ENCODE measurements around the gene PDZK1. TPM values are rescaled to one million over a fixed set of nuclear protein-coding genes. Genes with fewer than 3 reads are reported as not detected.
"Not testable (repeated sequence)": the region's sequence is repeated elsewhere in the genome, so short reads cannot be mapped to it uniquely, and the experiment has no call there.

Gene PDZK1
- polyA plus RNA-seq, 1 donor from 2014 or later, result 0.88 TPM

- H3K79me2 ChIP-seq (replicated peaks; ENCODE audit: insufficient read depth, low read length), result no peaks in the 10 kb centered on the region
- no peak overlapping the region for H3K9ac ChIP-seq (ENCODE audit: low read length)
- no peaks in the 10 kb centered on the region for H3K36me3 ChIP-seq (ENCODE audit: insufficient read depth, low read length)
- no peaks in the 10 kb centered on the region for H3K27me3 ChIP-seq (ENCODE audit: insufficient read depth, low read depth, low read length)
- no peak overlapping the region for H3K4me2 ChIP-seq (ENCODE audit: low read length)
- no peaks in the 10 kb centered on the region for H4K20me1 ChIP-seq (ENCODE audit: insufficient read depth)
- no peaks in the 10 kb centered on the region for H3F3A ChIP-seq (ENCODE audit: insufficient read depth, low read length, poor library complexity, severe bottlenecking)
- H3K9me3 ChIP-seq (ENCODE audit: low read length), result no peaks in the 10 kb centered on the region
- H3K9me2 ChIP-seq (ENCODE audit: insufficient read depth, low read length), result no peaks in the 10 kb centered on the region
- no peak overlapping the region for H2AFZ ChIP-seq (ENCODE audit: low read depth, low read length)
- H3K4me3 ChIP-seq (ENCODE audit: low read length), result no peak overlapping the region
- TF ChIP-seq EP300 (conservative IDR thresholded peaks at IDR 0.05; ENCODE audit: poor library complexity, severe bottlenecking) (no peak), MXI1 (conservative IDR thresholded peaks at IDR 0.05; ENCODE audit: poor library complexity, severe bottlenecking) (no peak), POLR2AphosphoS5 (IDR thresholded peaks at IDR 0.05) (no peak), TAF1 (IDR thresholded peaks at IDR 0.05; ENCODE audit: low read depth) (no peak), CTCF (IDR thresholded peaks at IDR 0.05; ENCODE audit: poor library complexity, severe bottlenecking) (no peak), SMC3 (conservative IDR thresholded peaks at IDR 0.05; ENCODE audit: poor library complexity) (no peak), RAD21 (conservative IDR thresholded peaks at IDR 0.05) (no peak), EZH2 (IDR thresholded peaks at IDR 0.05; ENCODE audit: borderline replicate concordance, insufficient read depth, low read length, poor library complexity, severe bottlenecking) (no peak), REST (IDR thresholded peaks at IDR 0.05; ENCODE audit: borderline replicate concordance) (no peak)
- no peak overlapping the region for H3K27ac ChIP-seq (ENCODE audit: low read length)
Measured at GRCh38 chr1:145688328-145688727, 18.8 kb downstream of the PDZK1 start.

GRCh38 chr1:145686078-145686477, 21.1 kb downstream of the PDZK1 start:
- not testable (repeated sequence) for H3K27ac ChIP-seq (ENCODE audit: low read length); H3K79me2 ChIP-seq (replicated peaks; ENCODE audit: insufficient read depth, low read length); H3K36me3 ChIP-seq (ENCODE audit: insufficient read depth, low read length); H4K20me1 ChIP-seq (ENCODE audit: insufficient read depth); H3K9me2 ChIP-seq (ENCODE audit: insufficient read depth, low read length); H3K4me3 ChIP-seq (ENCODE audit: low read length); H3K27me3 ChIP-seq (ENCODE audit: insufficient read depth, low read depth, low read length); H2AFZ ChIP-seq (ENCODE audit: low read depth, low read length); H3F3A ChIP-seq (ENCODE audit: insufficient read depth, low read length, poor library complexity, severe bottlenecking); H3K9ac ChIP-seq (ENCODE audit: low read length); H3K4me2 ChIP-seq (ENCODE audit: low read length); H3K9me3 ChIP-seq (ENCODE audit: low read length)

- not testable (repeated sequence) for H3K4me2 ChIP-seq (ENCODE audit: low read length); H3K9ac ChIP-seq (ENCODE audit: low read length); H3K36me3 ChIP-seq (ENCODE audit: insufficient read depth, low read length); H3K9me3 ChIP-seq (ENCODE audit: low read length); H2AFZ ChIP-seq (ENCODE audit: low read depth, low read length); H3F3A ChIP-seq (ENCODE audit: insufficient read depth, low read length, poor library complexity, severe bottlenecking); H4K20me1 ChIP-seq (ENCODE audit: insufficient read depth); H3K79me2 ChIP-seq (replicated peaks; ENCODE audit: insufficient read depth, low read length); H3K4me3 ChIP-seq (ENCODE audit: low read length); H3K27ac ChIP-seq (ENCODE audit: low read length); H3K27me3 ChIP-seq (ENCODE audit: insufficient read depth, low read depth, low read length); H3K9me2 ChIP-seq (ENCODE audit: insufficient read depth, low read length)
Measured at GRCh38 chr1:145684858-145685257, 22.3 kb downstream of the PDZK1 start.

- H3K9ac ChIP-seq (ENCODE audit: low read length); H3K4me2 ChIP-seq (ENCODE audit: low read length); H3K36me3 ChIP-seq (ENCODE audit: insufficient read depth, low read length); H3K27ac ChIP-seq (ENCODE audit: low read length); H2AFZ ChIP-seq (ENCODE audit: low read depth, low read length); H3K4me3 ChIP-seq (ENCODE audit: low read length); H3K27me3 ChIP-seq (ENCODE audit: insufficient read depth, low read depth, low read length); H3K9me3 ChIP-seq (ENCODE audit: low read length); H3F3A ChIP-seq (ENCODE audit: insufficient read depth, low read length, poor library complexity, severe bottlenecking); H3K79me2 ChIP-seq (replicated peaks; ENCODE audit: insufficient read depth, low read length); H4K20me1 ChIP-seq (ENCODE audit: insufficient read depth); H3K9me2 ChIP-seq (ENCODE audit: insufficient read depth, low read length): not testable (repeated sequence)
Measured at GRCh38 chr1:145673217-145673616, 34.0 kb downstream of the PDZK1 start.

- H3K27ac ChIP-seq (ENCODE audit: low read length); H3K79me2 ChIP-seq (replicated peaks; ENCODE audit: insufficient read depth, low read length); H3K9me3 ChIP-seq (ENCODE audit: low read length); H3K9me2 ChIP-seq (ENCODE audit: insufficient read depth, low read length); H3K9ac ChIP-seq (ENCODE audit: low read length); H3K36me3 ChIP-seq (ENCODE audit: insufficient read depth, low read length); H3K27me3 ChIP-seq (ENCODE audit: insufficient read depth, low read depth, low read length); H3F3A ChIP-seq (ENCODE audit: insufficient read depth, low read length, poor library complexity, severe bottlenecking); H3K4me2 ChIP-seq (ENCODE audit: low read length); H2AFZ ChIP-seq (ENCODE audit: low read depth, low read length); H3K4me3 ChIP-seq (ENCODE audit: low read length); H4K20me1 ChIP-seq (ENCODE audit: insufficient read depth): not testable (repeated sequence)
Measured at GRCh38 chr1:145670995-145671745, 36.0 kb downstream of the PDZK1 start.
